ENCODE measurements around the gene KIRREL3. TPM values are rescaled to one million over a fixed set of nuclear protein-coding genes. Genes with fewer than 3 reads are reported as not detected.

KIRREL3 gene
- total RNA-seq, 1 donor from 2014 or later, result not detected

- intact Hi-C loops (cut with micrococcal nuclease), result no loop called here
Observed at GRCh38 chr11:126743628-126744027, 256.9 kb downstream of the KIRREL3 start.

DNA sequence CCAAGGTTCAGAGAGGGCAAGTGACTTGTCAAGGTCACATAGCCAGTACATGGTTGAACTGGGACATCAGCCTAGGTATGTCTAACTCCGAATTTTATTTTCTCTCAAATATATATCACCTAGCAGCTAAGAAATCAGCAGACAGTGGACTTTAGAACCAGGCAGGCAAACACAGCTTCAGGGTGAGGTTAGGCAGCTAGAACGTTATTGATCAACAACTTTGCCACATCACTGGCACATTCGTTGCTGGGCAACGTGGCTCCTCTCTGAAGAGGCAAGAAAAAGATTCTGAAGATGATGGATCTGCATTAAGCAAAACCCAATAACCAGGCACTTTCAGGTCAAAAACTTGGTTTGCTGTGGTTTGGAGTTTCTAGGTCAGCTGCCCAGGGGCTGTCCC lies 258.0 kb downstream of the KIRREL3 start:
- intact Hi-C loops (cut with micrococcal nuclease), result no loop called here

DNA sequence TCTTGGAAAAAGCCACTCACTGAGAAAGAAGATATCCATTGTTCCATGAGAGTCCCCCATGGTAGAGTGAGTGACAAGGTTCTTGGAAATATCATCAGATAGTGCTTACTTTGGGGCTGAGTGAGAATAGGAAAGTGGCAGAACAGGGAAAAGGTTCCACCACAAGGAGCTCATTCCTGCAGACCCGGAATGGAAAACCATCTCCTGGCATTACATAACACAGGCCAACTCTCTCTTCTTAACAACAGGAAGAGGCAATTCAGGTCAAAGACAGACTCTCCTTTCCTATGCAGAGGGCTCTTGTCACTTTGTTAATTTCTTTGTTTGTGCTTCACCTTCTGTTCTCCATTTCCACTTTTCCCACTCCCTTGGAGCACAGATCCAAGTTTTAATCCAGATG lies 259.7 kb downstream of the KIRREL3 start:
- intact Hi-C loops (cut with micrococcal nuclease), result no loop called here

DNA sequence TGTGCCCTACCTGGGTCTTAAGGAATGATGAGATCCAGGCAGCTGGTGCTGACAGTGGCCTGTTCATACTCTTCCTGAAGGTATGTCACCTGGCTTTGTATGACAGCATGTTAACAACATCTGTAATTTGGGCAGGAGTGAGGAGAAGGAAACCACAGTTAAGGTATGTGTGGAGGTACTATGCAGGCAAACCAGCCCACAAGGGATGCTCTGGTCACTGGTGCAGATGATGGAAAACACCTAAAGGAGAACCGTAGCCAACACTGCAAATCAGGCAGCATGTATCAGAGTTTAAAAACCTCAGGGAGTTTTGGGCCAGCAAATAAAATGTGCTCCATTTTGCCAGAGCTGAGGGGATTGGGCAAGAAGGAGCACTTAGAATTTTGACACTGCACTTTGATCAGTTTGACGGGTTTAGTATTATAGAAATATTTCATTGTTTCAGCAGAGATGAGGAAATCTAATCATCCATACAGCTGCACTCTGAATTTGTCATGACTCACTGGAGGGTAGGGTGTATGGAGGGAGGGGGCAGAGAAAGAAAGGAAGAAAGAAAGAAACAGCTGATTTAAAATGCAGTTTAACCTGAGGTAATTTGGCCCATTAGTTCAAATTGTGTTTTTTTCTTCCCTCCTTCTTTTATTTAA lies 260.9 kb downstream of the KIRREL3 start:
- intact Hi-C loops (cut with micrococcal nuclease), result no loop called here

GRCh38 chr11:126738295-126739031 lies 262.1 kb downstream of the KIRREL3 start:
- intact Hi-C loops (cut with micrococcal nuclease), result no loop called here

- intact Hi-C loops (cut with micrococcal nuclease), result no loop called here
Observed at GRCh38 chr11:126736682-126737572, 263.6 kb downstream of the KIRREL3 start.

- intact Hi-C loops (cut with micrococcal nuclease), result no loop called here
Observed at GRCh38 chr11:126734752-126735151, 265.8 kb downstream of the KIRREL3 start.

GRCh38 chr11:126733685-126734084 lies 266.9 kb downstream of the KIRREL3 start:
- intact Hi-C loops (cut with micrococcal nuclease), result no loop called here

GRCh38 chr11:126732981-126733380 lies 267.6 kb downstream of the KIRREL3 start:
- intact Hi-C loops (cut with micrococcal nuclease), result no loop called here

DNA sequence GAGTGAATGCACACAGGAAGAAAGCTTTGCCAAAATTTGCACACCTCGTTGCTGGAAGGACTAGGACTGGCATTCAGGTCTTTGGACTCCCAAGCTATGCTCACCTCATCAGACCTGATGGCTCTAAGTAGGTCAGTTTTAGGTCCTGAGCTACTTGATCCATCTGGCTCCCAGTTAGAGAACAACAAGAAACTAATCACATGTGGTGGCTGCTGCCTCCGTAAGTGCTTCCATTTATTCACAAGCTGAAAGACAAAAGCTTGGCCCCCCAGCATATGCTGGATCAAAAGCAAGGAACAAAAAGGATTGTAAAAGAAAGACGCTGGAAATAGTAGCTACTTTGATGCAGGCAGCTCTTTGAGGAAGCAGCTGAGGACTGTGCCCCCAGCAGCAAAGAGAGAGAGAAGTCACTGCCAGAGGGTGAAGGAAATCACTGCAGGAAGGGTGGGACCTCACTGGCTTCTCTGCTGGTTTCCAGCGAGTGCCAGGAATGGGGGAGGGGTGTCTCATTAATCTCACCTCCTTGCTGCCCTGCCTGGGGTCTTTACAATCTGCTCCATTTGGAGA lies 268.9 kb downstream of the KIRREL3 start:
- intact Hi-C loops (cut with micrococcal nuclease), result no loop called here

DNA sequence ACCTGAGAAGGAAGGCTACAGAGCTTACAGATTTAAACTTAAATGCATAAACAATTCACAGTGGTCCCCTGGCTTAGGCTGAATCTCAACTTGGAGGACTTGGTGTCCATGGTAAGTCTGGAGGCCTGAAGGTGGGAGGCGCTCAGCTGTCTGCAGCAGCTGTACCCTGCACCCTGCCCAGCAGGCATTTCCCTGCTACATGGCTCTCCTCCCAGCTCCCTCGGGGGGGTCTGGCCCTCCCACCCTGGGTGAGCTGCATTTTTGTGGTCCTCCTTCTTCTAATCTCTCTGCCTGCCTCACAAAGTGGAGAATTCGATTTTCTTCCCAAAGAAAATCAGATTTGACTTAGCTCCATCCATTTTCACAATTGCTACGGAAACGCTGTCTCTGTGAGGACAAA lies 273.2 kb downstream of the KIRREL3 start:
- intact Hi-C loops (cut with micrococcal nuclease), result no loop called here

GRCh38 chr11:126725521-126725920 lies 275.0 kb downstream of the KIRREL3 start:
- intact Hi-C loops (cut with micrococcal nuclease), result no loop called here

DNA sequence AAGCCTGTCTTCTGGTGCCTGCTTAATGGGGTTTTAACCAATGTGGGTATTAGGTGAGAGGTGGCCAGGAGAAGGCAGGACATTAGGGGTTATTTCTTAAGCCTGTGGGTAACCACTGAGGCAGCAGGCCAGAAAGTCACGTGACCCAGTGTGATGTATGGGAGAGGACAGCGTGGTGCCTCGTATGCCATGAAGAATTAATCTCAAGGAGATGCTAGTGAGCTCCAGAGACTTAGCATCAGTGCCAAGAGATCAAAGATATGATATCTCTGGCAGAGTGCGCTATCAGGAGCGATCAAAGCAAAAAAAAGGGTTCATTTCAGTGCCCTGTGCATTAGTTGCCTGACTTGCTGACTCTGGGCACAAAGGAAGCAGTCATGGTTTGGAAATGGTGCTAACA lies 275.5 kb downstream of the KIRREL3 start:
- intact Hi-C loops (cut with micrococcal nuclease), result no loop called here

DNA sequence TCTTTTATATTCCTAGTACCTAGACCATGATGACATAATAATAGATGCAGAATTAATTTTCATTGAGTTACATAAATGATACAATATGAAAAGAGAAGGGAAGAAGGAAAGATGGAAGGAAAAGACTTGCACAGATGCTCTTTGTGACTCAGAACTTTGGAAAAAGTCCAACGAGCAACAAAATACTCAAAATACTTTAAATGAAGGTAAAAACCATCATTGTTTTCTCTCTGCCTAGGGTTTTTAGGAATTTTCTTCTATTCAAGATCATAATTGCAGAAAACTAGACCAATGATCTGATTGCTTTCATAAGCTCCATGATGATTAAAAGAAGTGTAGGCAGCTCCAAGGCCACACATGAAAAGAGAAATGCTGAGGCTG lies 276.9 kb downstream of the KIRREL3 start:
- intact Hi-C loops (cut with micrococcal nuclease), result no loop called here

DNA sequence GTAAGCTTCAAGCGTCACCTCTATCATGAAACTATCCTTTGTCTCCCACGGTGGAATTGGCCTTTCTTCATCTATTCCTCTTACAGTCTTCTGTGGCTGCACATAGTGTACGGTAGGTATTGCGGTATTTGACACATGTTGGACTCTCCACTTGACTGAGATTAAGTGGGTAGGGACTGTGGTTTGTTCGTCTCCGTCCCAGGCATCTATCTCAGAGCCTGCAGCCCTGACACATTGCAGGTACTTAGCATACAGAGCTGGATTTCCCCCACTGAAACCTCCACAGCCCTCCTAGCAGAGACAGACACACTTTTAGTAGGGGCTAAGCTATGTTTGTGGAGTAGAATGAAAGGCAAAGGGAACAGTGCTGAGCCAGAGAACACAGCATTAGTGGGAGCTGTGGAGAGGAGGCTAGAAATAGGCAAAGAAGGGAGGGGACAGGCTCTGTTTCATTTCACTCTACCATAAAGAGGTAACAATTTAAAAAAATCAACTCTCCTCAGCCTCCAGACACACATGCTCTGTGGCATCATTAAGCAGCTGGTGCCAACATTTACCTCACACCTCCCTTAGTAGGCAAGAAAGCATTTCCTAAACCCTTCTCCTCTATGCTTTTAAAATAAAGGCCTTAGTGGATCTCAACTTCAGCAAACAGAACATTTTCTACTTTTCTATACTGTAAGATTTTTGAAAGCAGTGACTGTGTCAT lies 277.5 kb downstream of the KIRREL3 start:
- intact Hi-C loops (cut with micrococcal nuclease), result no loop called here

GRCh38 chr11:126722006-126722736 lies 278.4 kb downstream of the KIRREL3 start:
- intact Hi-C loops (cut with micrococcal nuclease), result no loop called here

- intact Hi-C loops (cut with micrococcal nuclease), result no loop called here
Observed at GRCh38 chr11:126720539-126721235, 279.9 kb downstream of the KIRREL3 start.

- intact Hi-C loops (cut with micrococcal nuclease), result loop anchor here (5.0 kb wide), 1 partner anchor 628 kb away; no protein-coding TSS in a partner anchor
Observed at GRCh38 chr11:126719740-126720139, 280.8 kb downstream of the KIRREL3 start.

GRCh38 chr11:126718276-126718675 lies 282.3 kb downstream of the KIRREL3 start:
- intact Hi-C loops (cut with micrococcal nuclease), result loop anchor here (5.0 kb wide), 1 partner anchor 629 kb away; no protein-coding TSS in a partner anchor

Measured in T-helper 1 cell treated with Interleukin-12 subunit alpha and Interleukin-12 subunit beta and Interleukin-4 antibody, amounts not matched to agents 30 ng/mL and 1 ng/mL, for 36 hours (primary cell).